K562 (cell line): ENCODE measurements around the gene EDN2.

Source experiments
- NR2C2 ChIP-seq, 2 experiments: fragments of 200-800 bp in 1 of 2; sonication (Bioruptor generic) in 1 of 2; sonication (generic) in 1 of 2; formaldehyde crosslinking in 1 of 2; IDR thresholded peaks; 2 replicates each; pipeline versions ENCODE4 v1.6.1 to v1.8.0; 2016 to 2022; ENCODE audit warnings: mild to moderate bottlenecking in 1 of 2, missing compliant biosample characterization in 1 of 2, missing genetic modification characterization in 1 of 2, missing genetic modification reagents in 1 of 2
- ZBTB8A ChIP-seq: fragments of 450-650 bp; IDR thresholded peaks from 2 replicates; pipeline ENCODE4 v1.6.1; 2018; ENCODE audit warnings: mild to moderate bottlenecking, moderate library complexity; ENCODE audit not compliant: partially characterized antibody
- ZFP30 ChIP-seq: fragments of 250-450 bp; sonication (Bioruptor Pico); IDR thresholded peaks from 2 replicates; pipeline ENCODE4 v1.8.0; 2022; ENCODE audit warnings: moderate library complexity, mild to moderate bottlenecking, inconsistent platforms, borderline replicate concordance
- TF ChIP-seq, protein P1 (sequence below), 2 experiments: fragments of 450-650 bp; formaldehyde crosslinking in 1 of 2; IDR thresholded peaks; 2 replicates each; pipeline versions ENCODE4 v1.4.0 to v1.6.1; 2014 to 2020; ENCODE audit warnings: mild to moderate bottlenecking in 2 of 2, borderline replicate concordance in 1 of 2, low read depth in 1 of 2

DNA sequence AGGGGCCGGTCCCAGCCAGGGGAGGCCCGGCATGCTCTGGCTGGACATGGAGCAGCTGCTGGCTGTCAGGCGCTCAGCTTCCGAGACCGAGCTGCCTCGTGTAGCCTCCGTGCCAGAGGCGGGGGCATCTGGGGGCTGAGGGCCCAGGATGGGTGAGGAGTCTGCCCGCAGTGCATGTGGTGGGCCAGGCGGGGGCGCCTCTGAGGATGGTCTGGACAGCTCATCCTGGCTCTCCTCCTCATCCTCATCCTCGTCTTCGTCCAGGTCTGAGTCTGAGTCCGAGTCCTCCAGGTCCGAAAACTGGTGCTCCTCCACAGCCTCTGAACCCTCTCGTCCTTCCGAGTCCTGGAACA lies 28.9 kb upstream of the EDN2 start:
- TF ChIP-seq, protein P1, sequence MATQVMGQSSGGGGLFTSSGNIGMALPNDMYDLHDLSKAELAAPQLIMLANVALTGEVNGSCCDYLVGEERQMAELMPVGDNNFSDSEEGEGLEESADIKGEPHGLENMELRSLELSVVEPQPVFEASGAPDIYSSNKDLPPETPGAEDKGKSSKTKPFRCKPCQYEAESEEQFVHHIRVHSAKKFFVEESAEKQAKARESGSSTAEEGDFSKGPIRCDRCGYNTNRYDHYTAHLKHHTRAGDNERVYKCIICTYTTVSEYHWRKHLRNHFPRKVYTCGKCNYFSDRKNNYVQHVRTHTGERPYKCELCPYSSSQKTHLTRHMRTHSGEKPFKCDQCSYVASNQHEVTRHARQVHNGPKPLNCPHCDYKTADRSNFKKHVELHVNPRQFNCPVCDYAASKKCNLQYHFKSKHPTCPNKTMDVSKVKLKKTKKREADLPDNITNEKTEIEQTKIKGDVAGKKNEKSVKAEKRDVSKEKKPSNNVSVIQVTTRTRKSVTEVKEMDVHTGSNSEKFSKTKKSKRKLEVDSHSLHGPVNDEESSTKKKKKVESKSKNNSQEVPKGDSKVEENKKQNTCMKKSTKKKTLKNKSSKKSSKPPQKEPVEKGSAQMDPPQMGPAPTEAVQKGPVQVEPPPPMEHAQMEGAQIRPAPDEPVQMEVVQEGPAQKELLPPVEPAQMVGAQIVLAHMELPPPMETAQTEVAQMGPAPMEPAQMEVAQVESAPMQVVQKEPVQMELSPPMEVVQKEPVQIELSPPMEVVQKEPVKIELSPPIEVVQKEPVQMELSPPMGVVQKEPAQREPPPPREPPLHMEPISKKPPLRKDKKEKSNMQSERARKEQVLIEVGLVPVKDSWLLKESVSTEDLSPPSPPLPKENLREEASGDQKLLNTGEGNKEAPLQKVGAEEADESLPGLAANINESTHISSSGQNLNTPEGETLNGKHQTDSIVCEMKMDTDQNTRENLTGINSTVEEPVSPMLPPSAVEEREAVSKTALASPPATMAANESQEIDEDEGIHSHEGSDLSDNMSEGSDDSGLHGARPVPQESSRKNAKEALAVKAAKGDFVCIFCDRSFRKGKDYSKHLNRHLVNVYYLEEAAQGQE (IDR thresholded peaks at IDR 0.05; ENCODE audit: borderline replicate concordance), result no peak
- TF ChIP-seq, protein P1 (CRISPR knock-in tag; IDR thresholded peaks at IDR 0.05; ENCODE audit: low read depth), result no peak
- TF ChIP-seq ZFP30 (CRISPR knock-in tag), result no peak
- TF ChIP-seq ZBTB8A, result no peak
- no peak for TF ChIP-seq NR2C2 (CRISPR knock-in tag; IDR thresholded peaks at IDR 0.05)
- no peak for TF ChIP-seq NR2C2 (tag; IDR thresholded peaks at IDR 0.05)
